Epithelial cell of proximal tubule (primary cell): ENCODE data around the gene EFCAB6. TPM values are rescaled to one million over a fixed set of nuclear protein-coding genes. Genes with fewer than 3 reads are reported as not detected.

Experiments used
- DNase-seq: peaks from one replicate; pipeline ENCODE4 v3.0.0-alpha.2; 2011; ENCODE audit warnings: low read depth
- H3K4me3 ChIP-seq: 2 replicates; pipeline ENCODE4 v1.5.1; 2011; ENCODE audit warnings: low read depth, mild to moderate bottlenecking, low read length
- total RNA-seq: library from RNA; depleted of rRNA; stranded (reverse); fragments of >200 nt; gene quantifications from 2 replicates; pipeline ENCODE4 v1.2.3, GENCODE V29; 2015
- TF ChIP-seq, protein P1 (sequence below): conservative IDR thresholded peaks from 2 replicates; pipeline ENCODE4 v1.5.1; 2012; ENCODE audit warnings: low read depth, mild to moderate bottlenecking, low read length

Gene EFCAB6
- total RNA-seq, 1 donor from 2014 or later, result 0.23 TPM

- DNase-seq, result no peak
- H3K4me3 ChIP-seq, result no peak overlapping the region
- TF ChIP-seq, protein P1, sequence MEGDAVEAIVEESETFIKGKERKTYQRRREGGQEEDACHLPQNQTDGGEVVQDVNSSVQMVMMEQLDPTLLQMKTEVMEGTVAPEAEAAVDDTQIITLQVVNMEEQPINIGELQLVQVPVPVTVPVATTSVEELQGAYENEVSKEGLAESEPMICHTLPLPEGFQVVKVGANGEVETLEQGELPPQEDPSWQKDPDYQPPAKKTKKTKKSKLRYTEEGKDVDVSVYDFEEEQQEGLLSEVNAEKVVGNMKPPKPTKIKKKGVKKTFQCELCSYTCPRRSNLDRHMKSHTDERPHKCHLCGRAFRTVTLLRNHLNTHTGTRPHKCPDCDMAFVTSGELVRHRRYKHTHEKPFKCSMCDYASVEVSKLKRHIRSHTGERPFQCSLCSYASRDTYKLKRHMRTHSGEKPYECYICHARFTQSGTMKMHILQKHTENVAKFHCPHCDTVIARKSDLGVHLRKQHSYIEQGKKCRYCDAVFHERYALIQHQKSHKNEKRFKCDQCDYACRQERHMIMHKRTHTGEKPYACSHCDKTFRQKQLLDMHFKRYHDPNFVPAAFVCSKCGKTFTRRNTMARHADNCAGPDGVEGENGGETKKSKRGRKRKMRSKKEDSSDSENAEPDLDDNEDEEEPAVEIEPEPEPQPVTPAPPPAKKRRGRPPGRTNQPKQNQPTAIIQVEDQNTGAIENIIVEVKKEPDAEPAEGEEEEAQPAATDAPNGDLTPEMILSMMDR, result no peak
These were observed 321.8 kb downstream of the EFCAB6 start for GRCh38 chr22:43490311-43490710.

DNA sequence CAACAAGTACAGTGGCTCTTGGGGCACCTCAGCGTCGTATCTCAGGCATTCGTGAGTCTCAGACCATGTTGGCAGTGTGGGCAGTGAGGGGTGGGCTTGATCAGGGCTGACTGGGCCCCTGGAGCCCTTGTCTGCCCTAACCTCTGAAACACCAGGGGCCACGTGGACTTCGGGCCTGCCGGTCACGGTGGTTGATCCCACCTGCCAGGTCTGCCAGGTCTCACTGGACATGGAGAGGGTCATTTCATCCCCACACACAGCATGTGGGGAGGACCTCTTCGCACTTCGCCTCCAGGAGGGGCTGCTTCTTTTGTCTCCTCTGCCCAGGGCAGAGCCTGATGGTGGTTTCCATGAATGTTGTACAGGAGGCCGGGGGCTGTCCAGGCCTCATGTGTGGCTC lies 323.2 kb downstream of the EFCAB6 start:
- TF ChIP-seq, protein P1, result no peak
- H3K4me3 ChIP-seq, result no peak overlapping the region
- no peak for DNase-seq

DNA sequence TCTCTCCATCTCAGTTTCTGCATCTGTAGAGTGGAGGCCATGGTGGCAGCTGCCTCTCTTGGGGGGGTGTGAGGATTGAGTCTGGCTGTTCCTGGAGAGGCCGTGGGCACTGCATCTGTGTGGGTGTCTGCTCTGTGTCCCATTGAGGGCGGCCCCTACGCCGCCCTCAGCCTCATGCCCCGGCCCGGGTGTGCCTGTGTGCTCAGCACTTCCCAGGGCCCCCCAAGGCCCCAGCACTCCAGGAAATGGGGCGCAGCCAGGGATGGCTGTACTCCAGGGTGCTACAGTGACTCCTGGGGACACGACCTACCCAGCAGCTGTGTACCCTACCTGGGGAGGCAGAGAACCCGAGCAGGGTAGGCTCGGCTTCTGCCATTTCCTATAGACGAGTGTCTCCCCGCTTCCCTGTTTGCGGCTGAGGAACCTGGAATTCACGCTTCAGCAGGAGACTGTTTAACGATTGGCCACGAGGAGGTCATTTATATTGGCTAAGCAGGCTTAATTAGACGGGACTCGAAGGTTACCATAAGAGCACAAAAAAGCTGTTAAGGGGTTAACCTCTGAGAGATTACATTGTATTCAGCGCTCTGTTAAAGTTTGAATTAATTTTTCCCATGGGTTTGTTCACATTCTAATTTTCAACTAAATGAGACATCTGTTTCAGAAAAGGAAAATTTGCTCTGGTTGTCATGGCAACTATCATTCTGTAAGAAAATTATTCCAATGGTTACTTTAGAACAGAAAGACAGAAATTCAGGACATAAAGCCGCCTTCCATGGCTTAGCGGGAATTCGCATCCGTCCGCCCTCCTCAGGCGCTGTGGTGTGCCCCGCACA lies 323.9 kb downstream of the EFCAB6 start:
- H3K4me3 ChIP-seq, result no peak overlapping the region
- TF ChIP-seq, protein P1, result no peak
- DNase-seq, result no peak

DNA sequence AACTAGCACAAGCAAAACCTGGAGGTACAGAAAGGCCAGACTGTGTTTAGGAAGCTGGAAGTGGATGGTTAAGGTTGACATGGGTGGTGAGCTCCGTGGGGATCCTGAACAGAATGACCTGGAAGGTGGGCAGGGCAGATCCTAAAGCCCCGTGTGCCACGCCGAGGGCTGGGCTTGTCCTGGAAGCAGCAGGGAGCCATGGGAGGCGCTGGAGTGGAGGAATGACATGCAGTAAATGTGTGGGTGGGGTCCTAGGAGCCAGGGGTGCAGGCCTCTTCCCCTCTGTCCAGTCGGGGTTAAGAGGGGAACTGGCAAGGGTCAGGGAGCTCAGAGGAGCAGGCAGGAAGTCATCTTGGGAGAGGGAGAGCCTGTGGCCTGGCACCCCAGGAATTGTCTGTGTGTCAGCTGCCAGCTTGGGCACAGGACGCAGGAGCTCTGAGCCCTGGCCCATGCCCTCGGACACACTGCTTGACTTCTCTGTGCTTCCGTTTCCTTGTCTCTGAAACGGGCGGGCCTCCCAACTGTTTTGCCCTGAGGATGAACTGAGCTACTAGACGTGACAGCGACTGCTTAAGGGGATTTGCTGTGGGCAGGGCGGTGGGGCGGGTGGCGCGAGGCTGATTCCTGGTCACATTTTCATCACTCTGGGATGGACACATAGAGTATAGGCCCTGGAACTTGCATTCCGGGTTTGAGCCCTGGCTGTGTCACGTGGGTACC lies 324.6 kb downstream of the EFCAB6 start:
- H3K4me3 ChIP-seq, result no peak overlapping the region
- TF ChIP-seq, protein P1, result no peak
- DNase-seq, result no peak

GRCh38 chr22:43485502-43486089 lies 326.5 kb downstream of the EFCAB6 start:
- H3K4me3 ChIP-seq, result no peak overlapping the region
- DNase-seq, result no peak
- TF ChIP-seq, protein P1, result no peak

GRCh38 chr22:43484227-43484626 lies 327.9 kb downstream of the EFCAB6 start:
- TF ChIP-seq, protein P1, result no peak
- DNase-seq, result no peak
- H3K4me3 ChIP-seq, result no peak overlapping the region
